Mesodermal cell (in vitro differentiated cells): ENCODE results near the gene P2RX4.

ENCODE experiments used
- H3K27ac ChIP-seq: 2 replicates; pipeline ENCODE4 v1.7.0; 2013; ENCODE audit warnings: mild to moderate bottlenecking, low read depth, low read length, moderate library complexity; ENCODE audit not compliant: severe bottlenecking
- H3K36me3 ChIP-seq: 2 replicates; pipeline ENCODE4 v1.7.1; 2013; ENCODE audit warnings: mild to moderate bottlenecking, low read length, moderate library complexity; ENCODE audit not compliant: control insufficient read depth, insufficient read depth
- H3K4me1 ChIP-seq: one replicate; pipeline ENCODE4 v1.7.1; 2013; ENCODE audit warnings: mild to moderate bottlenecking, low read length; ENCODE audit not compliant: insufficient read depth, control insufficient read depth, poor library complexity, severe bottlenecking
- H3K4me3 ChIP-seq: 2 replicates; pipeline ENCODE4 v1.7.0; 2013; ENCODE audit warnings: low read length, control low read depth, mild to moderate bottlenecking; ENCODE audit not compliant: insufficient read depth, poor library complexity, severe bottlenecking; ENCODE audit errors: extremely low read depth
- H3K9me3 ChIP-seq: 2 replicates; pipeline ENCODE4 v1.7.1; 2013; ENCODE audit warnings: mild to moderate bottlenecking, low read length, moderate library complexity; ENCODE audit not compliant: control insufficient read depth
- WGBS, 2 experiments: methylation state at CpG; one replicate each; pipeline ENCODE4 v1.1.5; 2013; ENCODE audit warnings: missing lambda C conversion rate in 2 of 2; ENCODE audit not compliant: insufficient coverage in 2 of 2; 5-methylcytosine and 5-hydroxymethylcytosine counted together

The P2RX4 gene

DNA sequence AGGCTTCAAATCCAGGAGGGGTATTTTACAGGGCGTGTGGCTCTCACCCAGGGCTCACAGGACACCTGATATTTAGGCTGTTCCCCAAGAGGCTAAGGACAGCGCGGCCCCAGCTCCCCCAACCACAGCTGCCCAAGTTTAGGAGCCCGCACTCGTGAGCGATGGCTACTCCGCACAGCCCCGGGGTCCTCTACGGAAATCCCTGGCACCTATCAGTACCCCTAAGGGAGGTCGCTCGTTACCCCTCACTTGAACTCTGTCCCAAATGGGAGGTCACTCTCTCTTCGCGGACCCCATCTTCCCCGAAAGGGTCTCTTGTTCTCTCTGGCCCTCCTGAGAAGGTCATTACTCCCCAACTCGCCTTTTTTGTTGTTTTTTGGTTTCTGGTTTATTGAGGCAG is 708 bp upstream of the P2RX4 start:
- H3K36me3 ChIP-seq: peaks cover 9% of the 10 kb centered on the region
- H3K27ac ChIP-seq: no peak overlapping the region
- H3K9me3 ChIP-seq: no peaks in the 10 kb centered on the region
- H3K4me1 ChIP-seq: peaks cover under 1% of the 10 kb centered on the region
- 82 to 94% methylated on average over 10 to 13 of the region's 15 CpGs for WGBS, 2 experiments
- H3K4me3 ChIP-seq: peak overlapping the region; percentile 79

DNA sequence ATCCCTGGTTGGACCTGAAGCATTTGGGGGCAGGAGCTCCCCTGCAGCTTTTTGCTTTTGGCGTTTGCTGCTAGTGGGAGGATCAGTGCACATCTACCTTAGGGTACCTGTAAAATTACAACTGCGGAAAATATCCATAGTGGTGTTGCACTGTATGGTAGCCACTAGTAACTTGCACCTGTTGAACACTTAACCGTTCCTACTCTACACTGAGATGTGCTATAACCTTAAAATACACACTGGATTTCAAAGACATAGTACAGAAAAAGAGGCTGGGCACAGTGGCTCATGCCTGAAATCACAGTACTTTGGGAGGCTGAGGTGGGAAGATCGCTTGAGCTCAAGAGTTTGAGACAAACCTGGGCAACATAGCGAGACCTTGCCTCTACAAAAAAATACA is 2.9 kb downstream of the P2RX4 start:
- Histone ChIP-seq H3K36me3 (peaks cover 20% of the 10 kb centered on the region), H3K9me3 (no peaks in the 10 kb centered on the region), H3K27ac (no peak overlapping the region), H3K4me1 (peaks cover 10% of the 10 kb centered on the region), H3K4me3 (no peak overlapping the region)
- WGBS, 2 experiments: 93 to 96% methylated on average over 3 to 4 of the region's 5 CpGs

DNA sequence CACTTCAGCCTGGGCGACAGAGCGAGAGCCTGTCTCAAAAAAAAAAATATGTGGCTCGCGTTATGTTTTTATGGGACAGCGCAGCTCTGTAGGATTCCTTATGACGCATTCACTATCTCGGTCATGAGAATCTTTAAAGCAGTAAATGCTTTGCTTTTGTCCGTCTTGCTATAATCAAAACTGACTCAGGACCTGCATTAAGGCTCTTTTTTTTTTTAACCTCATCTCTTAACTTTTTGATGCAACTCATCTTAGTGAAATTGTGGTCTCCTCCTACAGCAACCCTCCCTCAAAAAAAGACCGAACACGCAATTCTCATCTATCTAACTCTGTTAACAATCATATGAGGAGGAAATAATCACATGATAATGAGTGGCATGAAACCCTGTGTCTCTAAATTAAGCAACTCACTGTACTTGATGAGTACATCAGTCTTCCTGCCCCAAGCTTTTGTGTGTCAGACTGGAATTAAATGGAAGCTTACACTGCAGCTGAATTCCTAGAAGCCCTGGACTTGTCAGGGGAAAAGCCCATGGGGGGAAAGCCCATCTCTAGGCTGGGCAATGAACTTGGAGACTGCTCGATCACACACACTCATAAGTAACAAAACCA is 4.3 kb downstream of the P2RX4 start:
- H3K4me3 ChIP-seq: no peak overlapping the region
- H3K4me1 ChIP-seq: peaks cover 10% of the 10 kb centered on the region
- peak overlapping the region; percentile 65 for H3K27ac ChIP-seq
- WGBS, 2 experiments: 94 to 96% methylated on average over 8 of the region's 11 CpGs
- H3K9me3 ChIP-seq: no peaks in the 10 kb centered on the region
- H3K36me3 ChIP-seq: peaks cover 29% of the 10 kb centered on the region

DNA sequence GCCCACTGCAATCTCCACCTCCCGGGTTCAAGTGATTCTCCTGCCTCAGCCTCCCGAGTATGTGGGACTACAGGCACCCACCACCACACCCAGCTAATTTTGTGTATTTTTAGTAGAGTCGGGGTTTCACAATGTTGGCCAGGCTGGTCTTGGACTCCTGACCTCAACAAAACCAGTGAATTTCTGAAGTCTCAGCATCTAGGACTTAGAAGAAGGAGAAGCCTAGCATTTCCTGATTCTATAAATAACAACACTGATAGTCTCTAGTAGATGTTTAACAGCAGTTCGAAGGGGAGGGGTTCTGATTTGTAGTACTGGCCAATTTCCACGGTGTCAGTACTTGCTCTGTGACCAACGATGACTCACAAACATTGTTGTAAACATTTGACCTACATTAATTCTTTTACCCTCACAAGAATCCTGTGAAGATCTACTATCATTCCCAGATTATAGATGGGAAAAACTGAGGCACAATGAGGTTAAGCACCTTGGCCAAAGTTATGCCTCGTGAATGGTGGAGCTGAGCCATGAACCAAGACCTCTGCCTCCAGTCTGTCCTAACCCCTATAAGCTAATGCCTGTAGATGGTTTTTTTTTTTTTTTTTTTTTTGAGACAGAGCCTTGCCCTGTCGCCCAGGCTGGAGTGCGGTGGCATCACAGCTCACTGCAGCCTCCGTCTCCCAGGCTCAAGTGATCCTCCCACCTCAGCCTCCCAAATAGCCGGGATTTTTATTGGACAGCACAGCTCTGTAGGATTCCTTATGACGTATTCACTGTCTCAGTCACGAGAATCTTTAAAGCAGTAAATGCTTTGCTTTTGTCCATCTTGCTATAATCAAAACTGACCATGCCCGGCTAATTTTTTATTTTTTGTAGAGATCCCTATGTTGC is 5.2 kb downstream of the P2RX4 start:
- Histone ChIP-seq H3K4me3 (no peak overlapping the region), H3K9me3 (no peaks in the 10 kb centered on the region), H3K36me3 (peaks cover 29% of the 10 kb centered on the region), H3K4me1 (peaks cover 10% of the 10 kb centered on the region), H3K27ac (peak overlapping the region; percentile 65)
- 95% methylated on average over 7 to 9 of the region's 14 CpGs for WGBS, 2 experiments

DNA sequence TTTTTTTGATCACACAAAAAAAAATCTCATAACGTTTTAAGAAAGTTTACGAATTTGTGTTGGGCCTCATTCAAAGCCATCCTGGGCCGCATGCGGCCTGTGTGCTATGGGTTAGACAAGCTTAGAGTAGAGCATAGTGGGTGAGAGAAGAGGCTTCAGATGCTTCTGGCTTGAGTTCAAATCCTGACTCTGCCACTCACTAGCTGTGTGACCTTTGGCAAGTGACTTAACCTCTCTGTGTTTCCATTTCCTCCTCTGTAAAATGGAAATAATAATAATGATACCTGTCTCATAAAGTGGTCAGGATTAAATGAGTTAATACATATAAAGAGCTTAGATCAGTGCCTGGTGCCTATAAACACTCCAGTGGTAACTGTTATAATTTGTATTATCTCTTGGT is 6.2 kb downstream of the P2RX4 start:
- 100% methylated on average over 1 to 2 of the region's 4 CpGs for WGBS, 2 experiments
- Histone ChIP-seq H3K27ac (no peak overlapping the region), H3K4me3 (no peak overlapping the region), H3K36me3 (peaks cover 29% of the 10 kb centered on the region), H3K9me3 (no peaks in the 10 kb centered on the region), H3K4me1 (peaks cover 10% of the 10 kb centered on the region)

DNA sequence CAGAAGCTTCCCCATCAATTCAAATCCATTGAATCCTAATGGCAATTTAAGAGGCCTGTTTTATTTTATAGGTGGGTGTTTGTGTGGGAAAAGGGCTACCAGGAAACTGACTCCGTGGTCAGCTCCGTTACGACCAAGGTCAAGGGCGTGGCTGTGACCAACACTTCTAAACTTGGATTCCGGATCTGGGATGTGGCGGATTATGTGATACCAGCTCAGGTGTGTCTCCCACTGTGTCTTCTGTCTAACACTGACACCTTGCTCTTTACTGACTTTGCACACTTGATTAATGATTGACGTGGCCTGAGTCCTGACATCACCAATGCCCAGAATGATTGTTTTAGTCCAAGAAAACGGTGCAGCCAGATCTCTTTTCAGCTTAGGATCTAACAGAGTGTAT is 7.1 kb downstream of the P2RX4 start:
- 85 to 93% methylated on average over 8 of the region's 8 CpGs for WGBS, 2 experiments
- Histone ChIP-seq H3K9me3 (no peaks in the 10 kb centered on the region), H3K36me3 (peaks cover 29% of the 10 kb centered on the region), H3K4me1 (peaks cover 10% of the 10 kb centered on the region), H3K4me3 (no peak overlapping the region), H3K27ac (no peak overlapping the region)

DNA sequence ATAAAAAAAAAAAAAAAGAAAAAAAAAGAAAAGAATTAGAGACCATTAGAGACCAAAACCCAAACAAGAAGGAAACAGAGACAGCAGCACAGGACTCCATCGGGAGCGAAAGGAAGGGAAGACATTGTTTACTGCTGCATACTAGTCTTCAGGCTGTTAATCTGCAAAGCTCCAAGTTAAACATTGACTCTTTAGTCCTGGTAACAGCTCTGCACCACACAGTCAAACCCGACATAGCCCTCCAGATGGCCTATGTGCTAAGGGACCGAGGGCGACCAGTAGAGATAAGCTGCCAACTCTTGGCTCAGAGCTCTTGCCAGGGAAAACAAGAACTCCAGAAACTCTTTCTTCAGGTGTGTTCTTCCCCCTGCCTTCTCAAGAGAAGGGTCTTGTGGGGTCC is 7.8 kb downstream of the P2RX4 start:
- 99 to 100% methylated on average over 4 to 5 of the region's 5 CpGs for WGBS, 2 experiments
- Histone ChIP-seq H3K9me3 (no peaks in the 10 kb centered on the region), H3K4me3 (no peak overlapping the region), H3K36me3 (peaks cover 32% of the 10 kb centered on the region), H3K4me1 (peaks cover 10% of the 10 kb centered on the region), H3K27ac (no peak overlapping the region)

DNA sequence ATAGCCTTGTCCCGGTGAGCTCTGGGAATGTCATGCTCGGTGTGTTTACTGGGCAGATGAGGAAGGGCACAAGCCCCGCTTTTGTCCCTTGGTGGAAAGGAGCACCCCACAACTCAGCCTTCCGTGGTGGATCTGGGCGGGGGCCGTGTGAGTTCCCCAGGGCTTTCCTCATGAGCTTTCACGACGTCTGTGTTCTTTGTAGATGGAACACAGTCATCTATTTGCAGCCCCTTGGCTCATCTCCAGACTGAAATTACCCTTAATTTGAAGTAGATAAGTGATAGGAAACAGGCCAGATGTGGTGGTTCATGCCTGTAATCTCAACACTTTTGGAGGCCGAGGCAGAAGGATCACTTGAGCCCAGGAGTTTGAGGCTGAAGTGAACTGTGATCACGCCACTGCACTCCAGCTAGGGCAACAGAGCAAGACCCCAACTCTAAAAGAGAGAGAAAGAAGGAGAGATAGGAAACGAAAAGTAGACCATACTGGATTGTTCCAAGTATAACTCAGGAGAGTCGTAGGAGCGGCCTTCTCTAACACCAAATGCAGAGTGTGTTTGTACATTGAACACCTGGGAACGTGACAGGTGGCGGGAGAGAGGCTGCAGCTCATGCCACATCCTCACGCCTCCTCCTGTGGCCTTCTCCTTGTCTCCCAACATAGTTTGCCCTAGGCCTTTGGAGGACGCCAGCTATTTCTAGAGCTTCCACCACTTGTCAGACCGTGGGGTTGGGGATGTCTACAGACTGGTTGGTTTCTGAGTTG is 8.8 kb downstream of the P2RX4 start:
- H3K9me3 ChIP-seq: no peaks in the 10 kb centered on the region
- peaks cover 10% of the 10 kb centered on the region for H3K4me1 ChIP-seq
- H3K36me3 ChIP-seq: peaks cover 33% of the 10 kb centered on the region
- 90 to 91% methylated on average over 14 to 16 of the region's 18 CpGs for WGBS, 2 experiments
- no peak overlapping the region for H3K27ac ChIP-seq
- no peak overlapping the region for H3K4me3 ChIP-seq

DNA sequence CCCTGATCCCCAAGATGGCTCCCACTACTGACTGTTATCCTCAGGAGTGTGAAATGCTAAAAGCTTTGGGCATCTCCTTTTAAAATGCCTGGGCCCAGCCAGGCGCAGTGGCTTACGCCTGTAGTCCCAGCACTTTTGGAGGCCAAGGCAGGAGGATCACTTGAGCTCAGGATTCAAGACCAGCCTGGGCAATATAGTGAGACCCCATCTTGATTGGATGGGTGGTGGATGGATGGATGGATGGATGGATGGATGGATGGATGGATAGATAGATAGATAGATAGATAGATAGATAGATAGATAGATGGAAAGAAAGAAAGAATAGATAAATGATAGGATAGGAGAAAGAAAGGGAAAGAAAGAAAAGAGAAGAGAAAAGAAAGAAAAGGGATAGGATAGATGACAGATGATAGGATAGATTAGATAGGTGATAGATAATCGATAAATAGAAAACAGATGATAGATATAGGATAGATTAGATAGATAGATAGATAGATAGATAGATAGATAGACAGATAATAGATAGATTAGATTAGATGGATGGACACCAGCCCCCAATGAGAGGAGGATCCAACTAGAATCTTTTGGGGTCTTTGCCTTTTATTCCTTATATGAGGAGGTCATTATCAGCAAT is 9.5 kb downstream of the P2RX4 start:
- Histone ChIP-seq H3K9me3 (no peaks in the 10 kb centered on the region), H3K4me3 (no peak overlapping the region), H3K27ac (no peak overlapping the region), H3K4me1 (peaks cover 7% of the 10 kb centered on the region), H3K36me3 (peaks cover 39% of the 10 kb centered on the region)
- 94 to 100% methylated on average over 3 of the region's 3 CpGs for WGBS, 2 experiments

DNA sequence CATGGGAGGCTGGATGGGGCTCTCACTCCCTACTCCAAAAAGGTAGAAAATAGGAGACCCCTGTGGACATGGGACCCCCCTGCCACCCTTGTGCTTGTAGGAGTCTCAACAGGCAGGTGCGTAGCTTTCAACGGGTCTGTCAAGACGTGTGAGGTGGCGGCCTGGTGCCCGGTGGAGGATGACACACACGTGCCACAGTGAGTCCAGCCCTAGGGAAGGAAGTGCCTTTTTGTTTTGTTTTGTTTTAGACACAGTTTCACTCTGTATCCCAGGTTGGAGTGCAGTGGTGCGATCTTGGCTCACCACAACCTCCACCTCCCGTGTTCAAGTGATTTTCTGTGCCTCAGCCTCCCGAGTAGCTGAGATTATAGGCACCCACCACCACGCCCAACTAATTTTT is 12.9 kb downstream of the P2RX4 start:
- H3K4me1 ChIP-seq: no peaks in the 10 kb centered on the region
- H3K27ac ChIP-seq: no peak overlapping the region
- WGBS, 2 experiments: 92 to 95% methylated on average over 8 to 9 of the region's 10 CpGs
- H3K9me3 ChIP-seq: no peaks in the 10 kb centered on the region
- no peak overlapping the region for H3K4me3 ChIP-seq
- peaks cover 34% of the 10 kb centered on the region for H3K36me3 ChIP-seq
